ENCODE data around the gene NEMP1. TPM values are rescaled to one million over a fixed set of nuclear protein-coding genes. Genes with fewer than 3 reads are reported as not detected.

The NEMP1 gene
- total RNA-seq, 6 donors from 2014 or later = 6.2 to 13.6 (median 10.0) TPM

GRCh38 chr12:57072661-57073060, 5.9 kb downstream of the NEMP1 start:
- peaks cover 11 to 17% (median 14%) of the 10 kb centered on the region in 4 donors for H3K4me1 ChIP-seq
- H3K27ac ChIP-seq = no peak overlapping the region
- no peaks in the 10 kb centered on the region for H3K9me3 ChIP-seq
- peaks cover 0 to 11% (median 6%) of the 10 kb centered on the region in 4 donors for H3K36me3 ChIP-seq
- DNase-seq (no peak), ATAC-seq (ENCODE audit: low FRiP score in 2 of 2) (no peak)
- no peaks in the 10 kb centered on the region for H3K27me3 ChIP-seq
- TF ChIP-seq POLR2A (IDR thresholded peaks at IDR 0.05) (no peak), EP300 (IDR thresholded peaks at IDR 0.05) (no peak), CTCF (IDR thresholded peaks at IDR 0.05) (no peak), POLR2AphosphoS5 (IDR thresholded peaks at IDR 0.05) (no peak)
- WGBS, 2 donors = 76 to 98% methylated on average over 2 of the region's 2 CpGs
- H3K4me3 ChIP-seq = no peak overlapping the region

GRCh38 chr12:57069523-57069922, 9.1 kb downstream of the NEMP1 start:
- Histone ChIP-seq H3K27ac (peak overlapping the region; percentile 61 to 80 (median 76)), H3K9me3 (no peaks in the 10 kb centered on the region), H3K27me3 (no peaks in the 10 kb centered on the region), H3K4me1 (peaks cover 6 to 11% (median 10%) of the 10 kb centered on the region in 4 donors), H3K36me3 (peaks cover 0 to 11% (median 6%) of the 10 kb centered on the region in 4 donors), H3K4me3 (no peak overlapping the region)
- ATAC-seq (ENCODE audit: low FRiP score in 2 of 2) = peak; percentile 96 to 98
- TF ChIP-seq CTCF (IDR thresholded peaks at IDR 0.05) (peak; percentile 78 to 95 (median 90)), POLR2A (IDR thresholded peaks at IDR 0.05) (no peak)
- peak in 1 of 2 donors; percentile 82 for DNase-seq
- WGBS, 2 donors = 19 to 23% methylated on average over 3 of the region's 3 CpGs

GRCh38 chr12:57066245-57066644, 12.3 kb downstream of the NEMP1 start:
- Histone ChIP-seq H3K27me3 (no peaks in the 10 kb centered on the region), H3K4me3 (no peak overlapping the region), H3K27ac (peak overlapping the region in 3 of 4 donors; percentile 3 to 67 (median 32)), H3K9me3 (no peaks in the 10 kb centered on the region), H3K36me3 (peaks cover 0 to 6% (median 3%) of the 10 kb centered on the region in 4 donors), H3K4me1 (peaks cover 6 to 11% (median 10%) of the 10 kb centered on the region in 4 donors)
- no peak for ATAC-seq (ENCODE audit: low FRiP score in 2 of 2)
- TF ChIP-seq EP300 (IDR thresholded peaks at IDR 0.05) (no peak), POLR2AphosphoS5 (IDR thresholded peaks at IDR 0.05) (no peak), POLR2A (IDR thresholded peaks at IDR 0.05) (no peak), CTCF (IDR thresholded peaks at IDR 0.05) (no peak)
- whole genome bisulfite sequencing, 2 donors = 66 to 86% methylated on average over 2 of the region's 2 CpGs
- DNase-seq = no peak

GRCh38 chr12:57063991-57064685, 14.5 kb downstream of the NEMP1 start:
- Histone ChIP-seq H3K27ac (peak overlapping the region in 1 of 4 donors; percentile 30), H3K9me3 (no peaks in the 10 kb centered on the region), H3K27me3 (no peaks in the 10 kb centered on the region), H3K36me3 (peaks cover 0 to 18% (median 7%) of the 10 kb centered on the region in 4 donors), H3K4me1 (peaks cover 0 to 2% (median under 1%) of the 10 kb centered on the region in 4 donors), H3K4me3 (no peak overlapping the region)
- 64 to 65% methylated on average over 5 of the region's 5 CpGs for WGBS, 2 donors
- TF ChIP-seq POLR2AphosphoS5 (IDR thresholded peaks at IDR 0.05) (no peak), POLR2A (IDR thresholded peaks at IDR 0.05) (no peak), EP300 (IDR thresholded peaks at IDR 0.05) (no peak), CTCF (IDR thresholded peaks at IDR 0.05) (no peak)
- DNase-seq (no peak), ATAC-seq (ENCODE audit: low FRiP score in 2 of 2) (no peak)

GRCh38 chr12:57058454-57058853, 20.1 kb downstream of the NEMP1 start:
- no peak for TF ChIP-seq POLR2A (IDR thresholded peaks at IDR 0.05)
- no peak for TF ChIP-seq POLR2AphosphoS5 (IDR thresholded peaks at IDR 0.05)
- TF ChIP-seq CTCF (IDR thresholded peaks at IDR 0.05) = no peak
- no peak for TF ChIP-seq EP300 (IDR thresholded peaks at IDR 0.05)
- 94 to 95% methylated on average over 1 of the region's 1 CpG for WGBS, 2 donors
- H3K9me3 ChIP-seq = no peaks in the 10 kb centered on the region

More at GRCh38 chr12:57058454-57058853, 20.1 kb downstream of the NEMP1 start:
- no peak for DNase-seq
- no peaks in the 10 kb centered on the region for H3K27me3 ChIP-seq
- no peak for ATAC-seq (ENCODE audit: low FRiP score in 2 of 2)
- H3K36me3 ChIP-seq = peaks cover 0 to 30% (median 9%) of the 10 kb centered on the region in 4 donors
- no peak overlapping the region for H3K27ac ChIP-seq
- no peak overlapping the region for H3K4me3 ChIP-seq
- peaks cover 0 to 3% (median 0%) of the 10 kb centered on the region in 4 donors for H3K4me1 ChIP-seq
